GM12878 (cell line): ENCODE data around the gene EMSY.

ENCODE experiments used
- CHD4 ChIP-seq: fragments of 200-600 bp; sonication (generic); IDR thresholded peaks from 2 replicates; pipeline ENCODE4 v1.6.1; 2016; ENCODE audit warnings: mild to moderate bottlenecking
- RELA ChIP-seq: fragments of 450-650 bp; IDR thresholded peaks from 2 replicates; pipeline ENCODE4 v1.8.0; 2014; ENCODE audit warnings: borderline replicate concordance; ENCODE audit not compliant: partially characterized antibody
- TF ChIP-seq, protein P1 (sequence below): IDR thresholded peaks from 2 replicates; pipeline ENCODE4 v1.6.1; 2011; ENCODE audit warnings: borderline replicate concordance, low read depth, mild to moderate bottlenecking, moderate library complexity, mixed read lengths, low read length; ENCODE audit not compliant: insufficient read depth; ENCODE audit errors: extremely low read length
- TF ChIP-seq, protein P2 (sequence below), 3 experiments: IDR thresholded peaks in 2 of 3; conservative IDR thresholded peaks in 1 of 3; 2 replicates each; pipeline ENCODE4 v1.5.1; 2011; ENCODE audit warnings: low read depth in 3 of 3, low read length in 3 of 3, mild to moderate bottlenecking in 3 of 3, control low read depth in 2 of 3, moderate library complexity in 2 of 3, inconsistent platforms in 1 of 3, mixed read lengths in 1 of 3; ENCODE audit not compliant: control insufficient read depth in 2 of 3, insufficient read depth in 1 of 3; ENCODE audit errors: extremely low read depth in 1 of 3

DNA sequence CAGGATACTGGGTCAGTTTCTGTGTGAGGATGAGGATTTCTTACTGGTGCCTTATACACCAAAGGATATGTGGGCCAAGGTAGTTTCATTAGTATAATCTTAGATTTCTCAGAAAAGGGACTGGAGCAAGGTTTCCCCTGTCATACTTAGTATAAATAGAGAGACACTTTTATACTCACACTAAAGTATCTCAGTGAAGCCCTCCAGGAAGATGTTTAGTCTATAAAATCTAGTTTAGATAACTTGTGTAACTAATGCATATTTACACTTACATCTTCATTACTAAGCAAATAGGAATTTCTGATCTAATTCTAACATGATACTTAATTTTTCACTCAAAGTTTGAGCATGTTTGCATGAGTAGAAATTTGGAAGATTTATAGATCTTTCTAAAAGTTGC lies 11.1 kb downstream of the EMSY start:
- TF ChIP-seq, protein P1, sequence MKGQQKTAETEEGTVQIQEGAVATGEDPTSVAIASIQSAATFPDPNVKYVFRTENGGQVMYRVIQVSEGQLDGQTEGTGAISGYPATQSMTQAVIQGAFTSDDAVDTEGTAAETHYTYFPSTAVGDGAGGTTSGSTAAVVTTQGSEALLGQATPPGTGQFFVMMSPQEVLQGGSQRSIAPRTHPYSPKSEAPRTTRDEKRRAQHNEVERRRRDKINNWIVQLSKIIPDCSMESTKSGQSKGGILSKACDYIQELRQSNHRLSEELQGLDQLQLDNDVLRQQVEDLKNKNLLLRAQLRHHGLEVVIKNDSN = no peak
- TF ChIP-seq CHD4 (no peak), RELA (no peak)
- TF ChIP-seq, protein P2, sequence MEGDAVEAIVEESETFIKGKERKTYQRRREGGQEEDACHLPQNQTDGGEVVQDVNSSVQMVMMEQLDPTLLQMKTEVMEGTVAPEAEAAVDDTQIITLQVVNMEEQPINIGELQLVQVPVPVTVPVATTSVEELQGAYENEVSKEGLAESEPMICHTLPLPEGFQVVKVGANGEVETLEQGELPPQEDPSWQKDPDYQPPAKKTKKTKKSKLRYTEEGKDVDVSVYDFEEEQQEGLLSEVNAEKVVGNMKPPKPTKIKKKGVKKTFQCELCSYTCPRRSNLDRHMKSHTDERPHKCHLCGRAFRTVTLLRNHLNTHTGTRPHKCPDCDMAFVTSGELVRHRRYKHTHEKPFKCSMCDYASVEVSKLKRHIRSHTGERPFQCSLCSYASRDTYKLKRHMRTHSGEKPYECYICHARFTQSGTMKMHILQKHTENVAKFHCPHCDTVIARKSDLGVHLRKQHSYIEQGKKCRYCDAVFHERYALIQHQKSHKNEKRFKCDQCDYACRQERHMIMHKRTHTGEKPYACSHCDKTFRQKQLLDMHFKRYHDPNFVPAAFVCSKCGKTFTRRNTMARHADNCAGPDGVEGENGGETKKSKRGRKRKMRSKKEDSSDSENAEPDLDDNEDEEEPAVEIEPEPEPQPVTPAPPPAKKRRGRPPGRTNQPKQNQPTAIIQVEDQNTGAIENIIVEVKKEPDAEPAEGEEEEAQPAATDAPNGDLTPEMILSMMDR (IDR thresholded peaks at IDR 0.05 in 2 of 3, conservative IDR thresholded peaks at IDR 0.05 in 1 of 3; ENCODE audit: control insufficient read depth in 2 of 3, extremely low read depth in 1 of 3, insufficient read depth in 1 of 3, low read depth in 3 of 3, low read length in 3 of 3) = no peak
